Loucy (cell line): ENCODE measurements around the gene BMPR1B.

ENCODE experiments used
- CTCF ChIP-seq: fragments of 200-600 bp; sonication (generic); conservative IDR thresholded peaks from 2 replicates; pipeline ENCODE4 v1.5.1; 2014; ENCODE audit warnings: mild to moderate bottlenecking, antibody characterized with exemption, low read length
- EZH2phosphoT487 ChIP-seq: fragments of 200-600 bp; IDR thresholded peaks from 2 replicates; pipeline ENCODE4 v1.6.1; 2018; ENCODE audit warnings: antibody characterized with exemption, mild to moderate bottlenecking, moderate library complexity, borderline replicate concordance

GRCh38 chr4:95118497-95118896 lies 360.7 kb downstream of the BMPR1B start:
- TF ChIP-seq CTCF, result no peak
- TF ChIP-seq EZH2phosphoT487, result no peak
